Esophagus squamous epithelium (tissue), 4 donors: ENCODE results near the gene TPSAB1.

Source experiments
- POLR2A ChIP-seq, 4 donors: fragments of 450-650 bp; IDR thresholded peaks; one replicate each; pipeline ENCODE4 v1.6.1; 2017; ENCODE audit warnings: antibody characterized with exemption in 4 of 4, mild to moderate bottlenecking in 4 of 4, moderate library complexity in 3 of 4
- TF ChIP-seq, protein P1 (sequence below), 6 experiments: fragments of 450-650 bp in 4 of 6; fragments of 200-600 bp in 2 of 6; sonication (generic) in 2 of 6; IDR thresholded peaks; one replicate each; pipeline ENCODE4 v1.5.1; 2016 to 2019; ENCODE audit warnings: antibody characterized with exemption in 6 of 6, mild to moderate bottlenecking in 4 of 6, moderate library complexity in 4 of 6

DNA sequence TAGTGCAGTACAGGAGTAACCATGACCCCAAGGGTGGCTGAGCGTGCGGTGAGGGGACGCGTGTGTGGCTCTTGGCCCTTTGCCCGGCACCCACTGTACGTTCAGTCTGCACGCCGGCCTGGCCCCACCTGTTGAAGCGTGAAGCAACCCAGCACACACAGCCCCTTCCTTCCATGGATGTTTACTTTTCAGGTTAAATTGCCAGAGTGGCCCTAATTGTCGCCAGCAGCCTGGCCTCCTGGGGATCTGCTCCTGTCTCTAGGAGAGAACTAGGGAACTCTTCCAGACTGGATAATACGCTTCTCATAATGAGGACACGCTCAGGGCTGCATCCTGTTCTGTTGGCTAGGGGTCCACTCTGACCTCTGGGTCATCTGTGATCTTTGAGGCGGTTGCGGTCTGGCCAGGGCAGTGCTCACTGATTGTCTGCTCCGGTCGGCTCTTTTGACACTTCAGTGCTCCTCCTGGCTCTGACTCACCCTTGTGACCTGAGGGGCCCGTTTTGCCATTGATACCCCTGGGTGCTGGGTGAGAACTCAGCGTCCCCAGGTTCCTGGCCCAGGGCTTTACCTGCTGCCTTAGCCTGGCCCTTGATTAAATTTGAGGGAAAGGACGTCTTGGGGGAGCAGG lies 43.2 kb upstream of the TPSAB1 start:
- TF ChIP-seq, protein P1, sequence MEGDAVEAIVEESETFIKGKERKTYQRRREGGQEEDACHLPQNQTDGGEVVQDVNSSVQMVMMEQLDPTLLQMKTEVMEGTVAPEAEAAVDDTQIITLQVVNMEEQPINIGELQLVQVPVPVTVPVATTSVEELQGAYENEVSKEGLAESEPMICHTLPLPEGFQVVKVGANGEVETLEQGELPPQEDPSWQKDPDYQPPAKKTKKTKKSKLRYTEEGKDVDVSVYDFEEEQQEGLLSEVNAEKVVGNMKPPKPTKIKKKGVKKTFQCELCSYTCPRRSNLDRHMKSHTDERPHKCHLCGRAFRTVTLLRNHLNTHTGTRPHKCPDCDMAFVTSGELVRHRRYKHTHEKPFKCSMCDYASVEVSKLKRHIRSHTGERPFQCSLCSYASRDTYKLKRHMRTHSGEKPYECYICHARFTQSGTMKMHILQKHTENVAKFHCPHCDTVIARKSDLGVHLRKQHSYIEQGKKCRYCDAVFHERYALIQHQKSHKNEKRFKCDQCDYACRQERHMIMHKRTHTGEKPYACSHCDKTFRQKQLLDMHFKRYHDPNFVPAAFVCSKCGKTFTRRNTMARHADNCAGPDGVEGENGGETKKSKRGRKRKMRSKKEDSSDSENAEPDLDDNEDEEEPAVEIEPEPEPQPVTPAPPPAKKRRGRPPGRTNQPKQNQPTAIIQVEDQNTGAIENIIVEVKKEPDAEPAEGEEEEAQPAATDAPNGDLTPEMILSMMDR (IDR thresholded peaks at IDR 0.05): no peak
- no peak for TF ChIP-seq POLR2A (IDR thresholded peaks at IDR 0.05)
